Aorta (tissue), 5 donors: Measurements from ENCODE around the gene PRLR. TPM values are rescaled to one million over a fixed set of nuclear protein-coding genes. Genes with fewer than 3 reads are reported as not detected.
"Not testable (repeated sequence)": the region's sequence is repeated elsewhere in the genome, so short reads cannot be mapped to it uniquely, and the experiment has no call there.

ENCODE experiments used
- ATAC-seq: fragments of 200-7000 bp; cut with Tn5 transposase; one replicate; pipeline ENCODE4 v1.9.1; 2022; ENCODE audit warnings: moderate library complexity; ENCODE audit not compliant: low FRiP score
- DNase-seq, 2 donors: peaks; one replicate each; pipeline ENCODE4 v3.0.0-alpha.2; 2020
- H3K27ac ChIP-seq, 2 donors: one replicate each; pipeline ENCODE4 v1.5.1; 2013; ENCODE audit warnings: low read length in 2 of 2, mild to moderate bottlenecking in 2 of 2, moderate library complexity in 2 of 2, control low read depth in 1 of 2, inconsistent platforms in 1 of 2, low read depth in 1 of 2
- H3K27me3 ChIP-seq, 2 donors: one replicate each; pipeline ENCODE4 v1.6.1; 2013; ENCODE audit warnings: control low read depth in 1 of 2, low read length in 1 of 2, mild to moderate bottlenecking in 1 of 2, moderate library complexity in 1 of 2; ENCODE audit not compliant: insufficient read depth in 2 of 2, control insufficient read depth in 1 of 2
- H3K36me3 ChIP-seq, 2 donors: one replicate each; pipeline ENCODE4 v1.6.1; 2013; ENCODE audit warnings: control low read depth in 1 of 2, low read length in 1 of 2, mild to moderate bottlenecking in 1 of 2; ENCODE audit not compliant: insufficient read depth in 2 of 2, control insufficient read depth in 1 of 2
- H3K4me1 ChIP-seq, 2 donors: one replicate each; pipeline ENCODE4 v1.6.1; 2013; ENCODE audit warnings: low read length in 2 of 2, control low read depth in 1 of 2, mild to moderate bottlenecking in 1 of 2, moderate library complexity in 1 of 2; ENCODE audit not compliant: insufficient read depth in 2 of 2, control insufficient read depth in 1 of 2
- H3K4me3 ChIP-seq, 2 donors: one replicate each; pipeline ENCODE4 v1.5.1; 2013; ENCODE audit warnings: low read length in 2 of 2, control low read depth in 1 of 2, mild to moderate bottlenecking in 1 of 2
- H3K9me3 ChIP-seq: one replicate; pipeline ENCODE4 v1.6.1; 2013; ENCODE audit warnings: mild to moderate bottlenecking, low read length; ENCODE audit not compliant: control insufficient read depth
- WGBS, 2 donors: extraction: QIAGEN DNeasy Blood & Tissue Kit; methylation state at CpG; one replicate each; pipeline ENCODE4 v1.1.7; 2013; 5-methylcytosine and 5-hydroxymethylcytosine counted together
- intact Hi-C, 2 donors: fragments of 100-400 bp; cut with DNase I; formaldehyde crosslinking; loops; one replicate each; pipeline versions ENCODE4 v1.14.2 to v1.15.0; 2022
- polyA plus RNA-seq, 2 donors: library from polyadenylated mRNA; stranded (reverse); fragments of 200-250 nt; gene quantifications; one replicate each; pipeline ENCODE4 v1.2.3, GENCODE V29; 2013
- total RNA-seq, 2 donors: library from RNA; stranded (reverse); fragmentation: NEBNext Ultra II Directional; extraction: Animal tissue kit (Norgen Biotek cat#: 25700); gene quantifications; one replicate each; pipeline ENCODE4 v1.2.1, GENCODE V29; 2021
- donor health status: healthy with polysubstance abuse.
- donor health status: Bipolar disorder and iron deficiency.
- donor health status: DM: no; HTN: no; CAD: no.
- donor health status: DM: no; HTN: no; CAD: no.
- donor health status: DM: yes; HTN: yes; CAD: no.

Gene PRLR
- total and polyA plus RNA-seq, 4 donors = 0.08 to 3.2 (median 0.69) TPM

GRCh38 chr5:35101720-35102119 is 128.6 kb downstream of the PRLR start:
- H3K36me3 ChIP-seq, H3K9me3 ChIP-seq, H3K27me3 ChIP-seq, H3K4me1 ChIP-seq, H3K4me3 ChIP-seq, intact Hi-C loops, DNase-seq, ATAC-seq, H3K27ac ChIP-seq: not testable (repeated sequence)
- 91 to 93% methylated on average over 9 of the region's 9 CpGs for WGBS, 2 donors

GRCh38 chr5:35101016-35101415 is 129.3 kb downstream of the PRLR start:
- intact Hi-C loops = no loop called here
- no peak overlapping the region for H3K27ac ChIP-seq
- H3K36me3 ChIP-seq = no peaks in the 10 kb centered on the region
- H3K27me3 ChIP-seq = no peaks in the 10 kb centered on the region
- DNase-seq (no peak), ATAC-seq (no peak)
- H3K9me3 ChIP-seq = peaks cover 4% of the 10 kb centered on the region
- H3K4me3 ChIP-seq = no peak overlapping the region
- WGBS, 2 donors = 87 to 93% methylated on average over 4 of the region's 4 CpGs
- H3K4me1 ChIP-seq = no peaks in the 10 kb centered on the region

GRCh38 chr5:35098214-35098613 is 132.1 kb downstream of the PRLR start:
- DNase-seq = no peak
- intact Hi-C loops = no loop called here

GRCh38 chr5:35096932-35097331 is 133.4 kb downstream of the PRLR start:
- ATAC-seq (no peak), DNase-seq (no peak)
- no peak overlapping the region for H3K27ac ChIP-seq
- WGBS, 2 donors = 64 to 79% methylated on average over 1 of the region's 1 CpG
- H3K36me3 ChIP-seq = no peaks in the 10 kb centered on the region
- intact Hi-C loops = no loop called here
- H3K27me3 ChIP-seq = no peaks in the 10 kb centered on the region
- H3K4me3 ChIP-seq = no peak overlapping the region
- H3K4me1 ChIP-seq = no peaks in the 10 kb centered on the region
- H3K9me3 ChIP-seq = peaks cover 1% of the 10 kb centered on the region

More at GRCh38 chr5:35098214-35098613, 132.1 kb downstream of the PRLR start:
- H3K4me1 ChIP-seq = no peaks in the 10 kb centered on the region
- ATAC-seq = no peak
- no peak overlapping the region for H3K27ac ChIP-seq
- no peak overlapping the region for H3K4me3 ChIP-seq
- H3K36me3 ChIP-seq = no peaks in the 10 kb centered on the region
- 45 to 61% methylated on average over 4 of the region's 4 CpGs for WGBS, 2 donors
- H3K27me3 ChIP-seq = no peaks in the 10 kb centered on the region
- H3K9me3 ChIP-seq = peaks cover 1% of the 10 kb centered on the region

GRCh38 chr5:35096216-35096615 is 134.1 kb downstream of the PRLR start:
- Histone ChIP-seq H3K36me3 (no peaks in the 10 kb centered on the region), H3K4me1 (no peaks in the 10 kb centered on the region), H3K27ac (no peak overlapping the region), H3K27me3 (no peaks in the 10 kb centered on the region), H3K9me3 (peaks cover 1% of the 10 kb centered on the region), H3K4me3 (no peak overlapping the region)
- DNase-seq = no peak
- intact Hi-C loops = no loop called here
- 36 to 40% methylated on average over 3 of the region's 3 CpGs for WGBS, 2 donors
- no peak for ATAC-seq

GRCh38 chr5:35095366-35095765 is 134.9 kb downstream of the PRLR start:
- no peak for ATAC-seq
- H3K9me3 ChIP-seq = peaks cover 1% of the 10 kb centered on the region
- no peak overlapping the region for H3K27ac ChIP-seq
- no peaks in the 10 kb centered on the region for H3K27me3 ChIP-seq
- no peak overlapping the region for H3K4me3 ChIP-seq
- H3K36me3 ChIP-seq = no peaks in the 10 kb centered on the region
- H3K4me1 ChIP-seq = no peaks in the 10 kb centered on the region
- DNase-seq = no peak
- 61 to 64% methylated on average over 3 of the region's 3 CpGs for WGBS, 2 donors
- intact Hi-C loops = no loop called here

- Histone ChIP-seq H3K4me1 (no peaks in the 10 kb centered on the region), H3K36me3 (no peaks in the 10 kb centered on the region), H3K4me3 (no peak overlapping the region), H3K27ac (no peak overlapping the region), H3K27me3 (no peaks in the 10 kb centered on the region), H3K9me3 (peaks cover 1% of the 10 kb centered on the region)
- WGBS, 2 donors = 32 to 43% methylated on average over 3 of the region's 3 CpGs
- DNase-seq (no peak), ATAC-seq (no peak)
- intact Hi-C loops = loop anchor here in 1 of 2 donors (5.0 kb wide), 1 partner anchor 87 kb away; no protein-coding TSS in a partner anchor
Observed at GRCh38 chr5:35094948-35095347, 135.3 kb downstream of the PRLR start.

GRCh38 chr5:35092703-35093102 is 137.6 kb downstream of the PRLR start:
- DNase-seq = no peak
- Histone ChIP-seq H3K27me3 (no peaks in the 10 kb centered on the region), H3K4me3 (no peak overlapping the region), H3K9me3 (no peaks in the 10 kb centered on the region), H3K4me1 (no peaks in the 10 kb centered on the region), H3K36me3 (no peaks in the 10 kb centered on the region), H3K27ac (no peak overlapping the region)
- intact Hi-C loops = loop anchor here in 1 of 2 donors (5.0 kb wide), 1 partner anchor 90 kb away; no protein-coding TSS in a partner anchor
- WGBS, 2 donors = 57 to 58% methylated on average over 2 of the region's 2 CpGs
- ATAC-seq = no peak

- Histone ChIP-seq H3K36me3 (no peaks in the 10 kb centered on the region), H3K9me3 (no peaks in the 10 kb centered on the region), H3K27me3 (no peaks in the 10 kb centered on the region), H3K4me3 (no peak overlapping the region), H3K27ac (no peak overlapping the region), H3K4me1 (no peaks in the 10 kb centered on the region)
- DNase-seq = no peak
- intact Hi-C loops = loop anchor here in 1 of 2 donors (5.0 kb wide), 1 partner anchor 91 kb away; no protein-coding TSS in a partner anchor
- ATAC-seq = no peak
- 78 to 83% methylated on average over 5 of the region's 5 CpGs for WGBS, 2 donors
Observed at GRCh38 chr5:35091704-35092103, 138.6 kb downstream of the PRLR start.
